NB4 (cell line): ENCODE results near the gene OPCML.

Experiments used
- DNase-seq: peaks from one replicate; pipeline ENCODE4 v3.0.0; 2010; ENCODE audit warnings: low read depth
- H3K4me3 ChIP-seq: one replicate; pipeline ENCODE4 v1.5.1; 2011; ENCODE audit warnings: mild to moderate bottlenecking, low read depth, low read length, moderate library complexity
- CTCF ChIP-seq: IDR thresholded peaks from one replicate; pipeline ENCODE4 v1.5.1; 2012; ENCODE audit warnings: low read depth, low read length
- MAX ChIP-seq: IDR thresholded peaks from 2 replicates; pipeline ENCODE4 v1.6.1; 2011; ENCODE audit warnings: low read depth, low read length
- MYC ChIP-seq: IDR thresholded peaks from 2 replicates; pipeline ENCODE4 v1.6.1; 2011; ENCODE audit warnings: low read depth, low read length
- POLR2A ChIP-seq: IDR thresholded peaks from 2 replicates; pipeline ENCODE4 v1.6.1; 2011; ENCODE audit warnings: mild to moderate bottlenecking; ENCODE audit not compliant: insufficient read length; ENCODE audit errors: extremely low read depth

OPCML gene

GRCh38 chr11:132804258-132804657 is 728.0 kb downstream of the OPCML start:
- DNase-seq, result no peak
- H3K4me3 ChIP-seq, result no peak overlapping the region
- TF ChIP-seq MYC (no peak), POLR2A (no peak), MAX (no peak), CTCF (no peak)

DNA sequence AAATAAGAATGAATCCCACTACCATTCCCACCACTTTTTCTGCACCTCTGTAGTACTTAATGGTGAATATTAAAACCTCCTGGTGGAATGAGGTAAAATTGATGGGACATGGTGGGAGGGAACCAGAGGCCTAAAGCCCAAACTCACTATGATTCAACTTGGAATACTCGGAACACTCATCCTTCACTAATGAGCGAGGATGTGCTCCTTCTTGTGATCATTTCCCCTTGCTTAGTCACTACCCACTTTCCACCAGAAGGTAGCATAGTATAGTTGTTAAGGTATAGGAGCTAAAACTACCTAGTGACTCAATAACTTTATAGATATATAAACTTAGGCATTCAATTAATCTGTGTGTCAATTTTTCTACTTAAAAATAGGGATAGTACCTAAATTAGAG is 728.9 kb downstream of the OPCML start:
- DNase-seq, result no peak
- TF ChIP-seq CTCF, result no peak
- no peak overlapping the region for H3K4me3 ChIP-seq

- no peak for DNase-seq
Observed at GRCh38 chr11:132802947-132803346, 729.4 kb downstream of the OPCML start.

DNA sequence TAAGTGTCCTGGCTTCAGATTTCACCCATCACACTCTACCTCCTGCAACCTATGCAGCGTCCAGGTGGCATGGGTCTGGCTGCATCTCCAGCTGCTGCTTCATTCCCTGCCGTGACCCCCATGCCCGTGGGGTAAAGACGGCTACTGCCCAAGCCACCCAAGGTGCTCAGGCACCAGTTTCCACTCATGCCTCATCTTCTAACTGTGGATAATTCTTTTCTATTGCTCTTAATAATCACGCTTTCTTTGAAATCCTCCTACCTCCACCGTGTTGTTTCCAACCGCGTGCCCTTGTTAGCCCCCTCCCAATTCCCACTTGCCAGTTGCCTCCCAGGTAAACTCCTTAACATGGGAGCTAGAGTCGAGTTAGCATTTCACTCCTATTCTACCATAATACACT is 738.5 kb downstream of the OPCML start:
- TF ChIP-seq MYC (no peak), POLR2A (no peak), MAX (no peak), CTCF (no peak)
- no peak overlapping the region for H3K4me3 ChIP-seq
- DNase-seq, result no peak

More at GRCh38 chr11:132802947-132803346, 729.4 kb downstream of the OPCML start:
- TF ChIP-seq POLR2A, result no peak
- no peak for TF ChIP-seq MYC
- TF ChIP-seq MAX, result no peak
- H3K4me3 ChIP-seq, result no peak overlapping the region

- no peak for DNase-seq
- no peak overlapping the region for H3K4me3 ChIP-seq
Observed at GRCh38 chr11:132792341-132793140, 739.8 kb downstream of the OPCML start.

More at GRCh38 chr11:132792341-132793140, 739.8 kb downstream of the OPCML start:
- TF ChIP-seq CTCF (no peak), MAX (no peak), MYC (no peak), POLR2A (no peak)
